GM23248 (cell line): Measurements from ENCODE around the gene SPPL2B.

ENCODE experiments used
- EZH2 ChIP-seq: fragments of 200-600 bp; sonication (generic); IDR thresholded peaks from 2 replicates; pipeline ENCODE4 v1.6.1; 2018; ENCODE audit warnings: antibody characterized with exemption, mild to moderate bottlenecking; ENCODE audit not compliant: insufficient read depth, poor library complexity, severe bottlenecking
- EZH2phosphoT487 ChIP-seq: fragments of 200-600 bp; sonication (generic); IDR thresholded peaks from 2 replicates; pipeline ENCODE4 v1.6.1; 2018; ENCODE audit warnings: antibody characterized with exemption, moderate library complexity, mild to moderate bottlenecking, low read depth; ENCODE audit not compliant: insufficient read depth

- no peak for TF ChIP-seq EZH2phosphoT487
- TF ChIP-seq EZH2: no peak
Measured at GRCh38 chr19:2344381-2344870, 15.9 kb downstream of the SPPL2B start.
